ENCODE results near the gene UMODL1.
"Not testable (repeated sequence)": the region's sequence is repeated elsewhere in the genome, so short reads cannot be mapped to it uniquely, and the experiment has no call there.

The UMODL1 gene

DNA sequence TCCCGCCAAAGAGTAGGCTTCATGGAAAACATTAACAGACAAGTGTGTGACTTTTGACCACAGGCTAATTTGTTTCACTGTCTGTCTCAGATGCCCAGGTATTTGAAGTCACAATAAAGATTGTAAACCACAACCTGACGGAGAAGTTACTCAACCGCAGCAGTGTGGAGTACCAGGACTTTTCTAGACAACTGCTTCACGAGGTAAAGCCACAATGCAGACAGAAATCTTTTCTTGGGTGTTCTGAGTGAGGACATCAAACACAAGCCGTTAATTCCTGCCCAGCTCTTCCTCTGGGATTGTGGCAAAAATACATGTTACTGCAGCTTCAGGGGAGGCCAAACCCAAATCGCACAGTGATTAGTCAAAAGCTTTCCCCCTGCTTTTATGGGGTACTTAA, 31.0 kb downstream of the UMODL1 start:
- no peak for DNase-seq

DNA sequence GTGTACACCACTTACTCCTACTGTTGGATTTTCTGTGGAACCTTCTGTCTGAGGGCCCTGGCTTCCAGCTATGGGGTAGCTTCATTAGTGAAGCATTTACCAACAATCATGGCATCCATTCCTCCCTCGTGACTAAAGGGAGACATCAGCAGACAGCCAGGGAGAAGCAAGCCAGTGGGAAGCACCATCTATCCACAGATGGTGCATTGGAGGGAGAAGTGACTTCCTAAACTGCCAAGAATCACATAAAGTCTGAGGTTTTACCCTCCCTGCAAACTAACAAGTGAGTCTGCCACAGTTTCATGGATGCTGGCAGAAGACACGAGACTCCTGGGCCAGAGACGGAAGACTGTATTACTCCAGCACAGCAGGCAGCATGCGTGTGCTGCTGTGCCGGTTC, 31.4 kb downstream of the UMODL1 start:
- DNase-seq, result no peak

GRCh38 chr21:42102991-42103390, 31.9 kb downstream of the UMODL1 start:
- no peak for DNase-seq

DNA sequence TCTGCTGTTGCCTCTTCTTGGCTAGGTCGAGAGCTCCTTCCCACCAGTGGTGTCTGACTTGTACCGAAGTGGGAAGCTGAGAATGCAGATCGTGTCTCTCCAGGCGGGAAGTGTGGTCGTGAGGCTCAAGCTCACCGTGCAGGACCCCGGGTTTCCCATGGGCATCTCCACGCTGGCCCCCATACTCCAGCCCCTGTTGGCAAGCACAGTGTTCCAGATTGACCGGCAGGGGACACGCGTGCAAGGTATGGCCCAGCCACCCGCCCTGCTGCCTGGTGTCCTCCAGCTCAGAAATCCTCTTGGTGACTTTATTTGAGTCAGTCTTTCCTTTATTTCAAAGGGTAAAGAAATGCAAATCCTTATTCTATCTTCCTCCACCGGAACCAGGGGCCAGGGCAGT, 32.7 kb downstream of the UMODL1 start:
- DNase-seq, result no peak

DNA sequence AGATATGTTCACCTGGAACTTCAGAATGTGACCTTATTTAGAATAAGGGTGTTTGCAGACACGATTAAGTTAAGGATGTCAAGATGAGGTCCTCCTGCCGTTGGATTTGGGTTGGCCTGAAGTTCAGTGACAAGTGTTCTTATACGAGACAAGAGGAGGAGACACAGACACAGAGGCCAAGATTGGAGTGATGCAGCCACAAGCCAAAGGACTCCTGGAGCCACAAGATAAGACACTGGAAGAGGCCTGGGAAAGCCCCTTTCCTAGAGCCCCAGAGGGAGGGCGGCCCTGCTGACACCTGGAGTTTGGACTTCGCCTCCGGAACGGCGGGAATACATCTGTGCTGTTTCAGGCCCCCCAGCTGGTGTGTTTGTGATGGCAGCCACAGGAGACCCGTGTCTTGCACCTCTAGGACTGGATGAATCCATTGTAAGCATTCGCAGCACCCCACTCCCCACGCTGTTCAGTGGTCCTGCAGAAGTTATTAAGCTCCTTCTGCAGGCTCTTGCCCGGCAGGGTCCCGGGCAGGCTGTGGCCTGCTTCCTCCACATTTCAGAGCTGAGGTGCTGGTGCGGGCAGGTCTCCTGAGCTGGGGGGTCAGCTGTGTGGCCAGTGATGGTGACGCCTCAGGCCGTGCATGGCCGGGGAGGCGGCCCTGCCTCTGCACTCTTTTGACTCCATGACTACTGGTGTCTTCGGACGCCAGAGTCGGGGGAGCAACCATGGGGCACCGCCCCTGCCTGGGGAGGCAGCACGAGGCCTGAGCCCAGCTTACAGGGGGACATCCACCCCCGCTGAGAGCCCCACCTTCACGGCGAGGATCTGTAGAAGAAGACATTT, 34.6 kb downstream of the UMODL1 start:
- DNase-seq, result no peak

- DNase-seq, result no peak
Measured at GRCh38 chr21:42106425-42106824, 35.3 kb downstream of the UMODL1 start.

- DNase-seq, result no peak
Measured at GRCh38 chr21:42107177-42107880, 36.2 kb downstream of the UMODL1 start.

GRCh38 chr21:42107881-42108553, 36.9 kb downstream of the UMODL1 start:
- peak; percentile 68 for DNase-seq

GRCh38 chr21:42108554-42109340, 37.6 kb downstream of the UMODL1 start:
- no peak for DNase-seq

DNA sequence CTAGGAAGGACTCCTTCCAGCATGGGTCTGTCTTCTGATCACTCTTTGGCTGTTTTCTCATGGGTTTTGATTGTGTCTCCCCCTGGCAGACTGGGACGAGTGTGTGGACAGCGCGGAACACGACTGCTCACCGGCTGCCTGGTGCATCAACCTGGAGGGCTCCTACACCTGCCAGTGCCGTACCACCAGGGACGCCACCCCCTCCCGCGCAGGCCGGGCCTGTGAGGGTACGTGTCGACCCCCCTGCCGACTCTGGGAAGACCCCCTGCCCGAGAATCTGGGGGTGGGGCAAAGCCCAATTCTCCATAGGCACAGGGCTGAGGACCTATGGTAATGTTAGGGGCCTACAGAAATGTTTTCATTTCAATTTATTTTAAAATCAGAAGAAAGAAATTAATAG, 38.4 kb downstream of the UMODL1 start:
- no peak for DNase-seq

GRCh38 chr21:42109873-42110525, 38.9 kb downstream of the UMODL1 start:
- no peak for DNase-seq

DNA sequence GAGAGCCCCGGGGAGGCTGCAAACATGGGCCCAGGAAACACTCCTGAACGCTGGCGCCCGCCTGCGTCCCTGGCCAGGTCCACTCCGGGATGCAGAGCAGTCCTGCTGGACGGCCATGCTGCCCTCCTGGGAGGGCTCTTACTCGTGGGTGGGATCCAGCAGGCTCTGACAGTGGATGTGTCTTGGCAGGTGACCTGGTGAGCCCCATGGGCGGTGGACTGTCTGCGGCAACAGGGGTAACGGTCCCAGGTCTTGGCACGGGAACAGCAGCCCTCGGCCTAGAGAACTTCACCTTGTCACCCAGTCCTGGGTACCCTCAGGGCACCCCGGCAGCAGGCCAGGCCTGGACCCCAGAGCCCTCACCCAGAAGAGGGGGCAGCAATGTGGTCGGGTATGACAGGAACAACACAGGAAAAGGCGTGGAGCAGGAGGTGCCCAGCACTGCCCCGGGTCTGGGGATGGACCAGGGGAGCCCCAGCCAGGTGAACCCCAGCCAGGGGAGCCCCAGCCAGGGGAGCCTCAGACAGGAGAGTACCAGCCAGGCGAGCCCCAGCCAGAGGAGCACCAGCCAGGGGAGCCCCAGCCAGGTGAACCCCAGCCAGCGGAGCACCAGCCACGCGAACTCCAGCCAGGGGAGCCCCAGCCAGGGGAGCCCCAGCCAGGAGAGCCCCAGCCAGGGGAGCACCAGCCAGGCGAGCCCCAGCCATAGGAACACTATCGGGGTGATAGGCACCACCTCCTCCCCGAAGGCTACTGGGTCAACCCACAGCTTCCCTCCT, 39.8 kb downstream of the UMODL1 start:
- DNase-seq, result no peak

GRCh38 chr21:42111470-42111743, 40.3 kb downstream of the UMODL1 start:
- DNase-seq, result no peak

- no peak for DNase-seq
Measured at GRCh38 chr21:42111811-42112210, 40.7 kb downstream of the UMODL1 start.

- DNase-seq, result no peak
Measured at GRCh38 chr21:42112238-42112637, 41.1 kb downstream of the UMODL1 start.

DNA sequence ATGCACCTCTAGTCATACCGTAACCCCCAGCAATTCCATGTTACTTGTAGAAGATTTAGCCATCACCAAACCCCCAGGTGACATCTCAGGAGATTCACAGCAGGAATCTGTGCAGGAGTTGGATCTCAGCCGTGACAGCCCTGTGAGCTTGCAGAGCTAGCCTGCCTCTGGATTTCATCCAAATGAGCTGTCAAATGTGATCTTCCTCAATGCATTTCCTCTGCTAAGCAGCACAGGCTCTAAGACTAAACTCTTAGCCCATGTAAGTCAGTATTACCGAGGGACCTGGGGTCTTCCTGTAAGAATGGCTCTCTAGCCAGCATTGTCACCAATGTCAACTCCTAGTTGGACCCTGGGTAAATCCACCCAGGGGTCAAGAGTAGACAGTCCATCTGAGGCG, 41.7 kb downstream of the UMODL1 start:
- DNase-seq, result peak; percentile 66

GRCh38 chr21:42113926-42114409, 42.9 kb downstream of the UMODL1 start:
- DNase-seq, result no peak

DNA sequence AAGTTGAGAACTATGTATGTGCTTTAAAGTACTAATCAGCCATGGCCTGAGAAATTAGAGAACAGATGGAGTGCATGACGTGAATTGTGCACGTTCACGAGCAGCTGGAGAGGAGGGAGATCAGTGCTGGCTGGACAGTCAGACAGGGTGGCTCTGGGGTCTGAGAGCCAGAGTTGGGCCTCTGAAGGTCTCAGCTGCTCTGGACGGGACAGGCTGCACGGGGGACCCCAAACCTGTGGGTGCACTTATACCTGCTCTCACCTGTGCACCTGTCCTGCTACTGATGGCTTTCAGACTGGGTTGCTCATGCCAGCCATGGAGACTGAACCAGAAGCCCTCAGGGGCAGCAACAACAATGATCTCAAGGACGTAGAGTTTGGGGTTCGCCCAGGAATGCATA, 43.5 kb downstream of the UMODL1 start:
- DNase-seq, result no peak

DNA sequence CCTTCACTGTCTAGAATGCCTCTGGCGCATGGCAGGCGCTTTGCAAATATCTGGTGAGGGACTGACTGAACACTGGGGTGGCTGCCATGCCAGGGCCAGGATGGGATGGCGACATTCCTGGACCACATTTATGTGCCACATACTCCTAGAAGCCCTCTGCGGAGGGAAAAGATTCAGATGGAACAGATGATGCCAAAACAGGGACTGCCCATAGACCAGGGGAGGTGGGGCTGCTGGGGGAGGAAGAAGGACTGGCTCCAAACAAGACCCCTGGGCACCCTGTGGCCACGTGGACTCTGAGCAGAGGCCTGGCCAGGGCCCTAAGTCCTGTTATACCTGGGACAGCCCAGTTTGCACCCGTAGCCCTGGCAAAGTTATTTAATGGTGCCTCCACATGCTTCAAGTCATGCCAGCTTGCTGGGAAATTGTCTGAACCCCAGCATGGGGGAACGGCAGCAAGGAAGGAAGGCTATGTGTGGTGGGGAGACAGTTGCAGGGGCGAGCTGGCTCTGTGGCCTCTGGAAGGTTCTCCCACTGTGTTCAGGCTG, 44.1 kb downstream of the UMODL1 start:
- no peak for DNase-seq

DNA sequence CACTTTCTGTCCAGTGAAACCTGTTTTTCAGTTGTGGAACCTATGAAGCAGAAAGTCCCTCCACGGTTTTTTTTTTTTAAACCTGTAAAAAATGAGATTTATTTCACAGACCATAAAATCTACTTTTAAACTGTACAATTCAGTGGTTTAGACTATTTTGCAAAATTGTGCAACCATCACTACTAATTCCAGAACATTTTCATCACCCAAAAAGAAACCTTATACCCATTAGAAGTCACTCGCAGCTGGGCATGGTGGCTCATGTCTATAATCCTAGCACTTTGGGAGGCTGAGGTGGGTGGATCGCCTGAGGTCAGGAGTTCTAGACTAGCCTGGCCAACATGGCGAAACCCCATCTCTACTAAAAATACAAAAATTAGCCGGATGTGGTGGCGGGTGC, 45.4 kb downstream of the UMODL1 start:
- DNase-seq, result not testable (repeated sequence)

DNA sequence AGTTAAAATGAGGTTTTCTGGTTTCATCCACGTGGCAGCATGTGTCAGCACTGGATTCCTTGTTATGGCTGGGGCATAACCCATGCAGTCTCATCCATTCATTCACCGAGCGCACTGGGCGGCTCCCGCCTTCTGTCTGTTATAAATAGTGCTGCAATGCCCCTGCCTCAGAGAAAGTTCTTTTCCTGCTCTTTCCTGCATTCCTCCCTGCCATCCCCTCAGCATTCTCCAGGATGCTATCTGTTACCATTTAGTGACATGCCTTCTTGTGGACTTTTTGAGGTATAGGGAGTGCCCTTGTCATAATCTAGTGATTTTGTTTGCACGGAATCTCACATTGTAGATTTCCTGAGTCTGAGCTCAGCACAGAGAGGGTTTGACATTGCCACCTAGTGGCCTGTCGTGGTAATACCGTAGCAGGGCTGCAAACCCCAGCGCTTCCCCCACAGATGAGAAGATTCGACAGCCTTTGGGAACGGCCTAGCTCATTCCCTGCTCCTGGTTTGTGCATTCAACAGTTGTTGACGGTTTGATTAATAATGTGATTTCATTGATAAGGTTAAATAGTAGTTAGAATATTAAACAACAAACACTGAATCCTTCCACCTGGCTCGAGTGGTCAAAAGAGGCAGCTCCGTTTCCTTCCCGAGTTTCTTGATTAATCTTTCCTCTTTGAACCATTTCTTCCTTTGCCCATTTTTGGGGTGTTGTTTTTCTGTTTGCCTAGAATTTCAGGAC, 46.3 kb downstream of the UMODL1 start:
- peak; percentile 70 for DNase-seq
